Activated CD8-positive, alpha-beta memory T cell treated with anti-CD3 and anti-CD28 coated beads, Interleukin-2, amount 50 U/mL, for 4 hours (primary cell): ENCODE data around the gene EFHB.
"Not testable (repeated sequence)": the region's sequence is repeated elsewhere in the genome, so short reads cannot be mapped to it uniquely, and the experiment has no call there.

Experiments used
- DNase-seq: peaks from one replicate; pipeline ENCODE4 v3.0.0-alpha.2; 2020

EFHB gene

DNA sequence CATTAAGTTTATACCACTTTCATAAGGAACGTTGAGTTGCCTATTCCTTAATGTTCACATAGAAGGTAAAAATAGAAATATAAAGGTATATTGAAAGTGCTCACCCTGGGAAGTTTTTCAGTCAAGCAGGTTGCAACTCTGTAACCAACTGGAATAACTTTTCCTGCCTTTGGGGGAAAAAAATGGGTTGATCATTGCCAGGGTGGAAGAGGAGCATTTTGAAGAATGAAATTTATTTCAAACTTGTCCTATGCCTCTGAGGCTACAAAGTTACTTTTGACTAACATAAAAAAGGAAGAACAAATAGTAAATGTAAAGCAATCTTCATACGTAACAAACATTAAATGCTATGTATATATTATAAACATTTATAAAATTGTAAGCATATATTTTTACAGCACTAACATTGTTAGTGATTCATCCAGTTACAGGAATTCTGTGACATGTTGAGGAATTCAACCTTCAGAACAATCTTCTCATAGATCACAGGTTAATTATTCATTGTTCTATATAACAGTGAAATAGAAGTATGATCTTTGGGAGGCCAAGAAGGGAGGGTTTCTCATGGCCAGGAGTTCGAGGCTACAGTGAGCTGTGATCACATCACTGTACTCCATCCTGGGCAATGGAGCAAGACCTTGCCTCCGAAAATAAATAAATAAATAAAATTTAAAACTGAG lies 13.5 kb downstream of the EFHB start:
- DNase-seq = no peak

- no peak for DNase-seq
Observed at GRCh38 chr3:19917167-19917566, 16.9 kb downstream of the EFHB start.

GRCh38 chr3:19911452-19911851 lies 22.6 kb downstream of the EFHB start:
- no peak for DNase-seq

- DNase-seq = no peak
Observed at GRCh38 chr3:19907523-19907922, 26.5 kb downstream of the EFHB start.

DNA sequence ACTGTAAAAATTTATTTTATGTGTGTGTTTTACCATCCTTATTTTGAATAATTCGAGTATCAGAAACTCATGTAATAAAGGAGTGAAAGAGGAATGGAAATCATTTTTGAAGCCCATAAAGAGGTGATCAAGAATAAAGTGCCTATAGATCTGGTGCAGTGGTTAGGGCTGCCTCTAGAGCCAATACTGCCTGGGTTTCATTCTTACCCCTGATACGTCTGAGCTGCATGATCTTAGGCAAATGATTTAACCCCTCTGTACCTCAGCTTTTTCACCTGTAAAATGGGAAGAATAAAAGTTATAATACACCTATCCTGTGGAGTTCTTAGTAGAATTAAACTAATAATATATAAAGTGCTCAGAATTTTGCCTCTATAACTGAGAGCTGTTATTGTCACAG lies 30.4 kb downstream of the EFHB start:
- DNase-seq = no peak

DNA sequence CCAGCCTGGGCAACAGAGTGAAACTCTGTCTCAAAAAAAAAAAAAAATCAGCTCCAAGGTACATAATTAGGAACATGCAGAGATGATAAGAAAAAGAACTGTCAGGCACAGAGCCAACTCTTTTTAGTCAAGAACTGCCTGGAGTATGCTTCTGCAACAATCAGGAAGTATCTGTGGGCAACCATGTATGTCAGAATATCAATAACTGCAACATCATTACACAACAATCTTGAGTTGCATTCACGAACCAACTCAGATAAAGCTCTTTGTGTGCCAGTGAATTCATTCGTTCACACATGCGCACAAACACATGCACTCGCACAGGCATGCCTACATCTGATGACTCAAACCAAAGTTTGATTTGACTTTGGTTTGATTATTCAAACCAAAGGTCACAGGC lies 32.1 kb downstream of the EFHB start:
- DNase-seq = no peak

GRCh38 chr3:19901337-19901736 lies 32.7 kb downstream of the EFHB start:
- DNase-seq = no peak

DNA sequence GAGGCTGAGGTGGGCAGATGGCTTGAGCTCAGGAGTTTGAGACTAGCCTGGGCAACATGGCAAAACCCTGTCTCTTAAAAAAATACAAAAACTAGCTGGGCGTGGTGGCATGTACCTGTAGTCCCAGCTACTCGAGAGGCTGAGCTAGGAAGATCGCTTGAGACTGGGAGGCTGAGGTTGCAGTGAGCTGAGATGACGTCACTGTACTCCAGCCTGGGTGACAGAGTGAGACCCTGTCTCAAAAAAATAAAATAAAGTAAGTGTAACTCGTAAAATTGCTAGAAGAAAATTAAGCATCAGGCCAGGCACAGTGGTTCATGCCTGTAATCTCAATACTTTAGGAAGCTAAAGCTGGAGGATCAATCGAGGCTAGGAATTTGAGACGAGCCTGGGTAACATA lies 34.2 kb downstream of the EFHB start:
- not testable (repeated sequence) for DNase-seq

DNA sequence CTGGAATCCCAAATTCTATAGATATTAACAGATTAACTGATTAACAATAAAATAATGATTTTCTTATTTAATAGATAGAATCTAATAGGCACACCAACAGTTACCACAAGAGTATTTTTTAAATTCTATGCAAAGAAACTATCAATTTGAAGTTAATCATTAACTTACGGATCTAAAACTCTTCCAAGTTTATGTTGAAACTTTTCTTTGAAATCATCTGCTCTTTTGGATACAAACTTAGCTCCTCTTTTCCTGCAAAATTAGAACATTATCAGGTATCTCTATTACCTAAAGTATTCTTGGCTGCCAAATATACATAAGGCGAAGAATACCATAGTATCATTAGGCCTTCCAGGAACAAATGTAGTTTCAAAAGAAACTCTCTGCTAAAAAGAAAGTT lies 34.8 kb downstream of the EFHB start:
- DNase-seq = no peak

- no peak for DNase-seq
Observed at GRCh38 chr3:19898721-19899120, 35.3 kb downstream of the EFHB start.

DNA sequence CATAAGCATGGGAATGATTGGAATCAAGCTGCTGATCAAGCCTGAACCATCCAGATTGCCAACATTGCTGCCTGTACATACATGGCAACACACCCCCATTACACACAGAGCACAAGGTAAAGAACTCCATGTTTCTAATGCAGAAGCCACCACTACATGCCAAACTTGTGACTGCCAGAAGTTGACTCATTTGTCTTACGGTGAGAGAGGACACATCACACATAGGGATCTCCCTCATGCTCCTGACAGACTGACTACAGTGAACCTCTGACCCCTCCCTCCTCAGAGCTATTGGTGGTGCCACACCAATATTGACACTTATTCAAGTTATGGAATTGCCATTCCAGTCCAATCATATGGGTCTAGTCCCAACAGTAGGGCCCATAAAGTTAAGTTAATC lies 42.3 kb downstream of the EFHB start:
- DNase-seq = no peak

GRCh38 chr3:19888428-19889152 lies 45.4 kb downstream of the EFHB start:
- no peak for DNase-seq

DNA sequence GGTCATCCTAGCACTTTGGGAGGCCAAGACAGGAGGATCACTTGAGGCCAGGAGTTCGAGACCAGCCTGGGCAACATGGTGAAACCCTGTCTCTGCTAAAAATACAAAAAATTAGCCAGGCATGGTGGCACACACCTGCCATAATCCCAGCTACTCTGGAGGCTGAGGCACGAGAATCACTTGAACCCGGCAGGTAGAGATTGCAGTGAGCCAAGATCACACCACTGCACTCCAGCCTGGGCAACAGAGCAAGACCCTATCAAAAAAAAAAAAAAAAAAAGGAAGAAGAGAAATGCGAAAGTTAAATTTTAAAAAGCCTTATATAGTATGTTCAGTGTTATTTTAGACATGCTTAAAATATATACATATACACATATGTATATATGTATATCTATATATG lies 46.9 kb downstream of the EFHB start:
- not testable (repeated sequence) for DNase-seq

GRCh38 chr3:19886404-19886803 lies 47.6 kb downstream of the EFHB start:
- DNase-seq = no peak

DNA sequence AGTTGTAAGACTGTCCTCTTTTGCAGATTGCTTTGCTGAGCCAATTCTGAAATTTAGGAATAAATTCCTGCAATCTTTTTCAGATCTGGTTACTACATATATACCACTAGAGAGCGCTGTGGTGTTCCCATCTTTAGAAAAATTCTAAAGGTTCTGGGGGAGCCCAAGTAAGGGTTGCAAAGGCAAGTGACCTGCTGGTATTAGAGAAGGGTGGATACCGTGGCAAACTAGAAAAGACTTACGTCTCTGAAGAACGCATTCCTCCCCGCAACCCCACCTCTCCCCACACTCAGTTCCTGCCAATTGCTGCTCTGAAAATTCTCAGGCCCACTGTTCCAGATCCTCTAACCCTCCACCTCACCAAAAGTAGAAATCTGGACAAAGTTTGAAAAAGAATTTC lies 48.5 kb downstream of the EFHB start:
- no peak for DNase-seq

DNA sequence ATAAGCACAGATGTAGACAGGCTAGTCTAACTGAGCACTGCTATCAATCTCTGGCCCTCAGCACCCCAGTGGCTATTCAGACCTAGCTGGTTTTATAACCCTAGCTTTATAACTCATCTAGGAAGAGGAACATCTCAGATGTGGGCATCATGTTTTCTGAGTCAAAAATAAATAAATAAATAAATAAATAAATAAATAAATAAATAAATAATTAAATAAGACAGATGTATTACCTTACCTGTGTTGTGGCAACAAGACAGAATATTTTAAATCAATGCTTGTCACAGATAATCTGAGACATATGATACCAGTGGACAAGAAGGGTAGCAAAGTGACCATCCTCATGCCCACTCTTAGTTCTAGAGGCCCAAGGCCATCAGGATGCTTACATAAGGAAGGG lies 52.2 kb downstream of the EFHB start:
- no peak for DNase-seq

DNA sequence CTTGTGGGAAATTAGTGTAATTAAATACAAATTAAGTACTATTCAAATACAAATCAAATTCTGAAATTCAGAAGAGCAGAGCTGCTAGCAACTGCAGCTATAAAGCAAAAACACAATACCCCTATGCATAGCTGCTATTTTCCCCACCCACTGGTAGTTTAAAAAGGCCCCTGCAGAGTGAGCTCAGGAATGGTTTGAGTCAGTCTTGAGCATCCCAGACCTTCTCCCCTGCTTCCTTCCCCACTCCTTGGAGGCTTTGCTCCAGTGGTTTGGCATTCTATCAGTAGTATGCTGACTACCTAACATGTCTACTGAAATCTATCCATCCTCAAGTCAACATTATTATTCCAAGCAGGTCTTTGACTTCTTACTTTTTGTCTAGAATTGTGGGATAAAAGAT lies 53.0 kb downstream of the EFHB start:
- DNase-seq = no peak

GRCh38 chr3:19877656-19878055 lies 56.4 kb downstream of the EFHB start:
- no peak for DNase-seq

GRCh38 chr3:19866751-19867347 lies 67.2 kb downstream of the EFHB start:
- peak; percentile 18 for DNase-seq

- DNase-seq = not testable (repeated sequence)
Observed at GRCh38 chr3:19855318-19855717, 78.7 kb downstream of the EFHB start.

DNA sequence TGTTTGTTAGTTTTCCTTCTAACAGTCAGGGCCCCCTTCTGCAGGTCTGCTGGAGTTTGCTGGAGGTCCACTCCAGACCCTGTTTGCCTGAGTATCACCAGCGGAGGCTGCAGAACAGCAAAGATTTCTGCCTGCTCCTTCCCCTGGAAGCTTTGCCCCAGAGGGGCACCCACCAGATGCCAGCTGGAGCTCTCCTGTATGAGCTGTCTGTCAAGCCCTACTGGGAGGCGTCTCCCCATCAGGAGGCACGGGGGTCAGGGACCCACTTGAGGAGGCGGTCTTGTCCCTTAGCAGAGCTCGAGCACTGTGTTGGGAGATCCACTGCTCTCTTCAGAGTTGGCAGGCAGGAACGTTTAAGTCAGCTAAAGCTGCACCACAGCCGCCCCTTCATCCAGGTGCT lies 87.4 kb downstream of the EFHB start:
- DNase-seq = not testable (repeated sequence)
